Activated gamma-delta T cell treated with Interleukin-2 at 50 U/mL for 16 hours (primary cell): ENCODE measurements around the gene FERMT3.

ENCODE experiments used
- DNase-seq: peaks from one replicate; pipeline ENCODE4 v3.0.0-alpha.2; 2020

The FERMT3 gene

DNA sequence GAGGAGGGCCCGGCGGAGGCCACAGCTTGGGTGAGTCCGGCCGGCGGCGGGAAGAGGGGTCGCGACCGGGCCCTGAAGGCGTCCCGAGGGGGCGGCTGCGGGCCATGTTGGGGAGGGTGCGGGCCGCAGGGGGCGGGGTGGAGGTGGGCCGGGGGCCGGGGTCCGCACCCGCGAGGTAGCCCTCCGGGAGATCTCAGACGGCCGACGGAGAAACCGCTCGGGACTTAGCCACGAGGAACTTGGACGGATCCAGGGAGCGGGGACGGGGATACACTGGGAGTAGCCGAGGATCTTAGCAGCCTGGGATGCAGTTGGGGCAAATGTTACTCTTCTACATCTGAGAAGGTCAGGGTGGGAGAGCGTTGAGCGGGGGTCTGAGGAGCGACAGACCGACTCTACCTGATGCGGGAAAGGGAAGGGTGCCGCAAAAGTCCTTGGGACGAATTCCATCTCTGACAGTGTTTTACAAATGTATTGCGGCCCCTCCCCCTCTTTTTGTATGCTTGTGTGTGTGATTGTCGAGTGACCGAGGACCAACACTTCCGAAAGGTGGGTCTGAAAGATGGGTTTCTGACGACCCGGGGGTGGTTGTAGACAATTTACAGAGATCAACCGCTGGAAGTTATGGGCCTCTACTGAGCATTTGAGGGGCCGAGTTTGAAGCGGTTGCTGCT is 19.9 kb upstream of the FERMT3 start:
- DNase-seq = peak; percentile 31

DNA sequence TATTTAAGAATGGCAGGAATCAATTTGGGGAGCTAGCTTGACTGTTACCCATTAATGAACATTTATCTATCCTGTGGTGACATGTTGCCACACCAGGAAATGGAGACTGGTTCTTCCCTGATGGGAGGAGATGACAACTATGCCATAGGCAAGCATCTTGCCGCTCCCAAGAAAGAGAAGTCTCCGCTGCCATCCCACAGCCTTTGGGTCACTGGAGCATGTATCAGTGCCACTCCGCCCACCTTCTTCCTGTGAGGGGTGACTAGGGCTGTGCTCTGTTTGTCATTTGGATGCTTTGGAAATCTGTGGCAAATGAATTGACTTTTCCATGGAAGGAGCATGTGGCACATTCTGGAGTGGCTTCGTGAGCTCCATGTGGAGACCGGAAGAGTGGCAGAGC is 14.1 kb upstream of the FERMT3 start:
- no peak for DNase-seq

GRCh38 chr11:64196626-64197025 is 9.9 kb upstream of the FERMT3 start:
- DNase-seq = no peak

GRCh38 chr11:64198511-64198910 is 8.0 kb upstream of the FERMT3 start:
- DNase-seq = no peak

- no peak for DNase-seq
Measured at GRCh38 chr11:64201543-64201942, 5.0 kb upstream of the FERMT3 start.

DNA sequence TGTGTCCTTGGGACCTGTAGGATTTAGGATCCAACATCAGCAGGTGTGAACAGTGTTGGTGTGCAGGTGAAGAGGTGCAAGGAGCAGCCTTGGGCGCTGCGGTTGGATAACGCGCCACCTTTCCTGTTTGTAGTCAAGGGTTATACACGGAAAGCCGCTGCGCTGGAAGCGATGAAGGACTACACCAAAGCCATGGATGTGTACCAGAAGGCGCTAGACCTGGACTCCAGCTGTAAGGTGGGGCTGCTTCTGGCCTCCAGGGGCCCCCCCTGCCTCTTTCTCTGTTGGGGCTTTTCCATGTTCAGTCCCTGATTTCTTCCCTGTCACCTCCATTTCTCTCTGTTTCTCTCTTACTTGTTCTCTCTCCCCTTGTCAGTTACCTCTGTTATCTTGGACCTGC is 3.5 kb upstream of the FERMT3 start:
- no peak for DNase-seq

- no peak for DNase-seq
Measured at GRCh38 chr11:64203421-64204079, 3.0 kb upstream of the FERMT3 start.

- DNase-seq = no peak
Measured at GRCh38 chr11:64204080-64204440, 2.5 kb upstream of the FERMT3 start.

- peak; percentile 81 for DNase-seq
Measured at GRCh38 chr11:64204464-64204989, 2.0 kb upstream of the FERMT3 start.

GRCh38 chr11:64207256-64208085 is 950 bp downstream of the FERMT3 start:
- peak; percentile 77 for DNase-seq

- no peak for DNase-seq
Measured at GRCh38 chr11:64208086-64208795, 1.7 kb downstream of the FERMT3 start.

DNA sequence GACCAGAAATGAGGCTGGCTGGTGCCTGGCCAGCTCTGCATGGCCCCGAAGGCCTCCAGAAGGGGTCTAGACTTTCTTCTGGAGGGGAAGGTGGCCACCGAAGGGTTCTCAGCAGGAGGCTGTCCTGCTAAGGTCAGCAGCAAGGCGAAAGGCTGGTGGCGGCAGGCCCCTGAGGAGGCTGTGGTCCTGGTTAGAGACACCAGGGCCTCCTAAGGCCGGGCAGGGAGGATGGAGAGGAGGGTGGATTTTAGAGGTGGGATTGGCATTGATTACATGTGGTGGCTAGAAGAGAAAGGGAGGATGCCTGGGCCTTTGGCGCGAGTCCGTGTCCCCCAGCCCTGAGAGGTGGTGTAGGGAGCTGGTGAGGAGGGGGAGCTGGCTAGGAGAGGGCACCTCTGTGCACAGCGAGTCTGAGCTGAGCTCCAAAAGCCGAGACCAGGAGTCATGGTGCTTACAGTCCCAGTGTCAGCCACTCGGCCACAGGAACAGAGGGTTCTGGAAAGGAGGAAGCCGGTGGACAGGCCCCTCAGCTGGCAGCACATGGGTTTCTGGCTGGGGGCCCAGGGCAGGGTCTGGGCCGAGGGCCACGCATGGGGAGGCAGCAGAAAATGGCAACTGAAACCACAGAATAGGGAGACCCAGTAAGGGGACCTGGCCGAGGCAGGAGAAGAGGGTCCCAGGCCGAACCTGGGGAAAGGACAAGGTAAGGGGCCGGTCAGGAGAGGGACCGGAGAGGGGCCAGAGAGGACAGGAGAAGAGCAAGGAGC is 2.5 kb downstream of the FERMT3 start:
- no peak for DNase-seq

DNA sequence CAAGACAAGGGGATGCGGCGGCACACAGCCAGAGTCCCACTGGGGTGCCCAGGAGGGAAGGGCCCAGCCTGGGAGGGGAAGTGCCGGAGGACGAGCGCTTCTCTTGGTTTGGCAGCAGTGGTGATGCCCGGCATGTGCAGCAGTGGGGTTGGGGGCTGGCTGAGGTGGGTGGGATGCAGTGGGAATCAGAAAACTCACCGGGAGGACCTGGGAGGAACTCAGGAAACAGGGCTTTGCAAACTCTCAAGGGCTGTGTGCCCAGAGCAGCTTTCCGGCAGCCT is 3.0 kb downstream of the FERMT3 start:
- DNase-seq = no peak

DNA sequence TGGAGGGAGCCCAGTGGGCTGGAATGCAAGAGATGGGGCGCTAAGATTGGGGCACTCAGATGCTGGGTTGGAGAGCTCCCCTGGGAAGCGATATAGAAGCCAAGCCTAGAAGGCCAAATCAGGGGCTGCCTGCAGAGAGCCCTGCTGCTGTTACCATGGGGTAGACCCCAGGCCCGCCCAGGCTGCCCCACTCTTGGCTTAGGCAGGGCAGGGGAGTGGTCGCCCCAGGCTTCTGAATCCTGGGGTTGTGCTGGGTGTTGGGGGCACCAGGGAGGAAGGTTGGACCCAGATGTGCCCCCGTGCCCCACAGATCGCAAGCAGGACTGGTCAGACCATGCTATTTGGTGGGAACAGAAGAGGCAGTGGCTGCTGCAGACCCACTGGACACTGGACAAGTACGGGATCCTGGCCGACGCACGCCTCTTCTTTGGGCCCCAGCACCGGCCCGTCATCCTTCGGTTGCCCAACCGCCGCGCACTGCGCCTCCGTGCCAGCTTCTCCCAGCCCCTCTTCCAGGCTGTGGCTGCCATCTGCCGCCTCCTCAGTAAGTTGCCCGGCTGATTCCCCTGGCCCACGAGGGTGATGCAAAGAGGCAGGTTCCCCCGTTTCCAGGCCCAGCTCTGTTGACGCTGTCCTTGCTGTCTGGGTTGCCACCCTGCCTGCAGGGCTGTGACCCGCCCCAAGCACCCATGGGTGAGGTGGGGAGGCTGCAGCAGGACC is 3.9 kb downstream of the FERMT3 start:
- DNase-seq = no peak

- DNase-seq = no peak
Measured at GRCh38 chr11:64211181-64211872, 4.8 kb downstream of the FERMT3 start.

DNA sequence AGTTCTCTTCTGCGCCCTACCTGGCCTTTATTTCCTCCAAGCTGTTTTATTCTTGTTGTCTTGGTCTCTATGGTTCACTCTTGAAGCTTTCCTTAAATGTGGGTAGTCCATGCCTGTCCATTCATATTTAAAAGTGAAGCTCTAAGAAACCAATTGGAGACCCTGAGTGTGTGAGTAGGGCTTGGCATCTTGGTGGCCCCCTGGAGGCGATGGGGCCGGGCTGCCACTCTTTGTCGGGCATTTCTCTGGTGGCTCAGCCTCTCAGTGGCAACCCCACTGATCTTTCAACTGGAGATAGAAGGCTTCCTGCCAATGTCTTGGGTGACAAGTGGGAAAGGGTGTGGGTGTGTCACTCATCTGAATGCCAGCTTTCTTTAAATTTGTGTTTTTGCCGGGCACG is 10.4 kb downstream of the FERMT3 start:
- no peak for DNase-seq

DNA sequence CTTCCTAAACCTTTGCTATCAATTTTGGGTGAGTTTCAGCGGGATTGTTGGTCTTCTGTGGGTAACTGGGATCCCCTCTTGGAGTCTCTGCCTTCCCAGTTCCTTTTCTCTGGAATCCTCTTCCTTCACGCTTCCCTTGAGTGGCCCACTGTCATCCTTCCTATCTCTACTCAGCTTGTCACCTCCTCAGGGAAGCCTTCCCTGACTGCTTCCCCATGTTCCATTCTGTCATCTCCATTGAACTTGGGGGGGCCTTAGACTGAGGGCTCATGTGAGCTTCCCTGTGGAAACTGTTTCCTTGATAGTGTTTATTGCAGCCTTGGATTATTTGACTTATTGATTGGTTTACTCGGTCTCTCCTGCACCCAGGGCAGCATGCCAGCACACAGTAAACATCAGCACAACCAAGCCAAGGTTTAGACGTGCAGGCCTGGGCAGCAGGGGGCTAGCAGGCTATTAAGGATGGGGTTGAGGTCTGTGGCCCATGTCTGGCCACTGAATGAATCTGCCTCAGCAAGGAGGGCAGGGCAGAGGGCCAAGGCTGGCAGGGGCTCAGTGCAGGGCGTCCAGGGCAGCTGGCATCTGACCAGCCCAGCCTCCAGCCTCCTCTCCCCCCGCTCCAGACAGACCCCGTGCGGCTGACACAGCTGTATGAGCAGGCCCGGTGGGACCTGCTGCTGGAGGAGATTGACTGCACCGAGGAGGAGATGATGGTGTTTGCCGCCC is 12.3 kb downstream of the FERMT3 start:
- no peak for DNase-seq

GRCh38 chr11:64219354-64219684 is 12.8 kb downstream of the FERMT3 start:
- DNase-seq = no peak

- DNase-seq = no peak
Measured at GRCh38 chr11:64219755-64220154, 13.2 kb downstream of the FERMT3 start.

DNA sequence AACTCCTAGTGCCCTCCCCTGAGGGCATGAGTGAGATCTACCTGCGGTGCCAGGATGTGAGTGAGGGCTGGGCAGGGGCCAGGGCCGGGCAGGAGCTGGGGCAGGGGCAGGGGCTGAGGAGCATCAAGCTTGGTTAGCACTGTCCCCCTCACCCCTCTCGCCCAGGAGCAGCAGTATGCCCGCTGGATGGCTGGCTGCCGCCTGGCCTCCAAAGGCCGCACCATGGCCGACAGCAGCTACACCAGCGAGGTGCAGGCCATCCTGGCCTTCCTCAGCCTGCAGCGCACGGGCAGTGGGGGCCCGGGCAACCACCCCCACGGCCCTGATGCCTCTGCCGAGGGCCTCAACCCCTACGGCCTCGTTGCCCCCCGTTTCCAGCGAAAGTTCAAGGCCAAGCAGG is 13.8 kb downstream of the FERMT3 start:
- DNase-seq = no peak

- no peak for DNase-seq
Measured at GRCh38 chr11:64220798-64221197, 14.3 kb downstream of the FERMT3 start.
